OCI-LY7 (cell line): ENCODE measurements around the gene RPS6KB2.

ENCODE experiments used
- CTCF ChIP-seq: fragments of 200-600 bp; sonication (generic); conservative IDR thresholded peaks from 2 replicates; pipeline ENCODE4 v1.5.1; 2014; ENCODE audit warnings: mild to moderate bottlenecking, antibody characterized with exemption, low read length, moderate library complexity, mixed read lengths
- EZH2phosphoT487 ChIP-seq: fragments of 200-600 bp; sonication (generic); IDR thresholded peaks from 2 replicates; pipeline ENCODE4 v1.6.1; 2018; ENCODE audit warnings: low read depth, borderline replicate concordance, mild to moderate bottlenecking, mixed run types, antibody characterized with exemption, low read length, moderate library complexity, mixed read lengths

- TF ChIP-seq CTCF, result no peak
- no peak for TF ChIP-seq EZH2phosphoT487
Observed at GRCh38 chr11:67468456-67468758, 40.1 kb downstream of the RPS6KB2 start.
